Glutamatergic neuron (in vitro differentiated cells): ENCODE measurements around the gene HHLA2. TPM values are rescaled to one million over a fixed set of nuclear protein-coding genes. Genes with fewer than 3 reads are reported as not detected.
"Not testable (repeated sequence)": the region's sequence is repeated elsewhere in the genome, so short reads cannot be mapped to it uniquely, and the experiment has no call there.

Experiments used
- DNase-seq: peaks from one replicate; pipeline ENCODE4 v3.0.0; 2022
- H3K27ac Mint-ChIP-seq: one replicate; pipeline ENCODE4 v1.8.0; 2020; ENCODE audit warnings: mild to moderate bottlenecking, mixed read lengths, inconsistent platforms; ENCODE audit not compliant: unreplicated experiment
- H3K27me3 Mint-ChIP-seq: one replicate; pipeline ENCODE4 v1.8.0; 2020; ENCODE audit warnings: mild to moderate bottlenecking, moderate library complexity, mixed read lengths, inconsistent platforms; ENCODE audit not compliant: unreplicated experiment
- H3K36me3 Mint-ChIP-seq: one replicate; pipeline ENCODE4 v1.8.0; 2020; ENCODE audit warnings: mild to moderate bottlenecking, mixed read lengths, inconsistent platforms; ENCODE audit not compliant: unreplicated experiment
- H3K4me1 Mint-ChIP-seq: one replicate; pipeline ENCODE4 v1.8.0; 2020; ENCODE audit warnings: mild to moderate bottlenecking, low read depth, mixed read lengths, inconsistent platforms; ENCODE audit not compliant: unreplicated experiment
- H3K4me3 Mint-ChIP-seq: one replicate; pipeline ENCODE4 v1.8.0; 2020; ENCODE audit warnings: mild to moderate bottlenecking, mixed read lengths, inconsistent platforms; ENCODE audit not compliant: unreplicated experiment
- H3K9me3 Mint-ChIP-seq: one replicate; pipeline ENCODE4 v1.8.0; 2020; ENCODE audit warnings: mild to moderate bottlenecking, moderate library complexity, mixed read lengths, inconsistent platforms; ENCODE audit not compliant: unreplicated experiment
- CTCF ChIP-seq: fragments of 200-600 bp; sonication (generic); IDR thresholded peaks from one replicate; pipeline ENCODE4 v1.5.0; 2021; ENCODE audit not compliant: partially characterized antibody, unreplicated experiment
- total RNA-seq: library from RNA; stranded (reverse); fragmentation: NEBNext Ultra II Directional; extraction: Animal tissue kit (Norgen Biotek cat#: 25700); gene quantifications from one replicate; pipeline ENCODE4 v1.2.1, GENCODE V29; 2021; ENCODE audit not compliant: unreplicated experiment

The HHLA2 gene
- total RNA-seq, 1 donor from 2014 or later, result not detected

GRCh38 chr3:108376026-108376425 is 79.7 kb downstream of the HHLA2 start:
- no peaks in the 10 kb centered on the region for H3K27me3 Mint-ChIP-seq
- H3K9me3 Mint-ChIP-seq, result peaks cover 2% of the 10 kb centered on the region
- no peak for TF ChIP-seq CTCF
- no peak overlapping the region for H3K27ac Mint-ChIP-seq
- no peaks in the 10 kb centered on the region for H3K36me3 Mint-ChIP-seq
- H3K4me3 Mint-ChIP-seq, result no peak overlapping the region
- no peaks in the 10 kb centered on the region for H3K4me1 Mint-ChIP-seq
- DNase-seq, result no peak

GRCh38 chr3:108377384-108377783 is 81.0 kb downstream of the HHLA2 start:
- no peaks in the 10 kb centered on the region for H3K36me3 Mint-ChIP-seq
- H3K27me3 Mint-ChIP-seq, result no peaks in the 10 kb centered on the region
- H3K4me1 Mint-ChIP-seq, result no peaks in the 10 kb centered on the region
- no peak overlapping the region for H3K4me3 Mint-ChIP-seq
- no peak for TF ChIP-seq CTCF
- DNase-seq, result no peak
- H3K9me3 Mint-ChIP-seq, result peaks cover 2% of the 10 kb centered on the region
- no peak overlapping the region for H3K27ac Mint-ChIP-seq

GRCh38 chr3:108378153-108378951 is 82.0 kb downstream of the HHLA2 start:
- H3K27ac Mint-ChIP-seq, result no peak overlapping the region
- no peak overlapping the region for H3K4me3 Mint-ChIP-seq
- H3K9me3 Mint-ChIP-seq, result peaks cover 2% of the 10 kb centered on the region
- H3K36me3 Mint-ChIP-seq, result no peaks in the 10 kb centered on the region
- TF ChIP-seq CTCF, result no peak
- no peaks in the 10 kb centered on the region for H3K4me1 Mint-ChIP-seq
- no peaks in the 10 kb centered on the region for H3K27me3 Mint-ChIP-seq
- DNase-seq, result no peak

- H3K27me3 Mint-ChIP-seq, H3K4me1 Mint-ChIP-seq, DNase-seq, H3K36me3 Mint-ChIP-seq, H3K27ac Mint-ChIP-seq, H3K4me3 Mint-ChIP-seq, H3K9me3 Mint-ChIP-seq: not testable (repeated sequence)
Measured at GRCh38 chr3:108378952-108379342, 82.6 kb downstream of the HHLA2 start.

- H3K4me1 Mint-ChIP-seq, result no peaks in the 10 kb centered on the region
- no peak for DNase-seq
- no peaks in the 10 kb centered on the region for H3K27me3 Mint-ChIP-seq
- no peak overlapping the region for H3K4me3 Mint-ChIP-seq
- H3K36me3 Mint-ChIP-seq, result no peaks in the 10 kb centered on the region
- TF ChIP-seq CTCF, result no peak
- H3K27ac Mint-ChIP-seq, result no peak overlapping the region
- peaks cover 2% of the 10 kb centered on the region for H3K9me3 Mint-ChIP-seq
Measured at GRCh38 chr3:108380128-108380795, 83.9 kb downstream of the HHLA2 start.
